PC-9 (cell line): ENCODE results near the gene BUD31. TPM values are rescaled to one million over a fixed set of nuclear protein-coding genes. Genes with fewer than 3 reads are reported as not detected.

ENCODE experiments used
- BruUV-seq: library from RNA; stranded (reverse); fragments of 400-500 nt; replicated peaks from 2 replicates; lab custom pipeline; 2021; lab: Mats Ljungman, UMichigan
- CTCF ChIA-PET: fragments of 300-600 bp; sonication (Branson Sonifier 250); formaldehyde crosslinking; loops from one replicate; lab custom pipeline; 2022; ENCODE audit warnings: antibody characterized with exemption; lab: Charles Lee
- POLR2A ChIA-PET: fragments of 300-600 bp; sonication (Branson Sonifier 250); formaldehyde crosslinking; loops from one replicate; lab custom pipeline; 2022; ENCODE audit warnings: antibody characterized with exemption; ENCODE audit not compliant: unreplicated experiment; lab: Charles Lee
- DNase-seq, 2 experiments: peaks; one replicate each; pipeline versions ENCODE4 v3.0.0 to v3.0.0-alpha.2; 2015 to 2022; ENCODE audit warnings: mixed read lengths in 1 of 2
- H2AFZ ChIP-seq: fragments of 200-600 bp; sonication (generic); 2 replicates; pipeline ENCODE4 v1.8.1; 2017; ENCODE audit warnings: antibody characterized with exemption
- H3F3A ChIP-seq: fragments of 200-600 bp; sonication (generic); 2 replicates; pipeline ENCODE4 v1.8.1; 2017; ENCODE audit warnings: antibody characterized with exemption, mild to moderate bottlenecking, low read depth; ENCODE audit not compliant: insufficient read depth
- H3K27ac ChIP-seq: fragments of 200-600 bp; sonication (generic); 2 replicates; pipeline ENCODE4 v1.6.1; 2016; ENCODE audit warnings: mixed run types
- H3K27me3 ChIP-seq: fragments of 200-600 bp; sonication (generic); 2 replicates; pipeline ENCODE4 v1.6.1; 2016; ENCODE audit warnings: low read depth, mixed run types; ENCODE audit not compliant: insufficient read depth
- H3K36me3 ChIP-seq: fragments of 200-600 bp; sonication (generic); 2 replicates; pipeline ENCODE4 v1.6.1; 2016; ENCODE audit warnings: low read depth, mixed run types
- H3K4me1 ChIP-seq: fragments of 200-600 bp; sonication (generic); replicated peaks from 2 replicates; pipeline ENCODE4 v1.6.1; 2016; ENCODE audit warnings: mixed run types; ENCODE audit not compliant: insufficient read depth
- H3K4me2 ChIP-seq: fragments of 200-600 bp; sonication (generic); 2 replicates; pipeline ENCODE4 v1.6.1; 2017; ENCODE audit warnings: mixed run types
- H3K4me3 ChIP-seq: fragments of 200-600 bp; sonication (generic); 2 replicates; pipeline ENCODE4 v1.6.1; 2016; ENCODE audit warnings: mixed run types
- H3K79me2 ChIP-seq: fragments of 200-600 bp; sonication (generic); 2 replicates; pipeline ENCODE4 v1.6.1; 2017; ENCODE audit warnings: low read depth, mixed run types
- H3K9me2 ChIP-seq: fragments of 200-600 bp; sonication (generic); 2 replicates; pipeline ENCODE4 v1.8.1; 2017; ENCODE audit warnings: mild to moderate bottlenecking; ENCODE audit not compliant: insufficient read depth
- H3K9me3 ChIP-seq: fragments of 200-600 bp; sonication (generic); 2 replicates; pipeline ENCODE4 v1.8.1; 2016; ENCODE audit warnings: low read depth; ENCODE audit not compliant: insufficient read depth
- H4K20me1 ChIP-seq: fragments of 200-600 bp; sonication (generic); 2 replicates; pipeline ENCODE4 v1.8.1; 2017; ENCODE audit not compliant: insufficient read depth
- CTCF ChIP-seq: fragments of 200-600 bp; sonication (generic); conservative IDR thresholded peaks from 2 replicates; pipeline ENCODE4 v1.6.1; 2017; ENCODE audit warnings: mixed run types, antibody characterized with exemption, mild to moderate bottlenecking, moderate library complexity
- EZH2 ChIP-seq: fragments of 200-600 bp; sonication (generic); IDR thresholded peaks from 2 replicates; pipeline ENCODE4 v1.8.0; 2017; ENCODE audit warnings: antibody characterized with exemption, low read depth
- intact Hi-C: fragments of 100-400 bp; cut with micrococcal nuclease; formaldehyde crosslinking; loops from one replicate; pipeline ENCODE4 v1.10.0; 2022; ENCODE audit not compliant: unreplicated experiment
- total RNA-seq: library from RNA; stranded (reverse); gene quantifications from 2 replicates; pipeline ENCODE4 v1.2.3, GENCODE V29; 2021

The BUD31 gene
- total RNA-seq, 1 experiment from 2014 or later, result 167 TPM

GRCh38 chr7:99452541-99452940 is 43.8 kb downstream of the BUD31 start:
- no peak for TF ChIP-seq EZH2
- no peak for TF ChIP-seq CTCF
- H3K9me2 ChIP-seq, result no peaks in the 10 kb centered on the region
- H3K79me2 ChIP-seq, result no peaks in the 10 kb centered on the region
- peaks cover 15% of the 10 kb centered on the region; the same call in 1 of the 2 replicates for H4K20me1 ChIP-seq
- H3K4me3 ChIP-seq, result no peak overlapping the region
- ChIA-PET POLR2A (no interaction called here), CTCF (no interaction called here)
- H3K4me2 ChIP-seq, result no peak overlapping the region
- no TSS peak for BruUV-seq
- no peak overlapping the region for H3K27ac ChIP-seq
- H3K36me3 ChIP-seq, result peaks cover 10% of the 10 kb centered on the region
- H3F3A ChIP-seq, result peaks cover 5% of the 10 kb centered on the region; the same call in 1 of the 2 replicates
- no peaks in the 10 kb centered on the region for H3K4me1 ChIP-seq
- intact Hi-C loops, result no loop called here
- no peak overlapping the region for H2AFZ ChIP-seq
- H3K9me3 ChIP-seq, result no peaks in the 10 kb centered on the region
- no peak for DNase-seq
- H3K27me3 ChIP-seq, result no peaks in the 10 kb centered on the region

GRCh38 chr7:99453105-99453504 is 44.3 kb downstream of the BUD31 start:
- Histone ChIP-seq H3K9me3 (no peaks in the 10 kb centered on the region), H3K4me1 (no peaks in the 10 kb centered on the region), H3K9me2 (no peaks in the 10 kb centered on the region), H2AFZ (no peak overlapping the region), H3F3A (peaks cover 8% of the 10 kb centered on the region; the same call in 1 of the 2 replicates), H3K4me3 (no peak overlapping the region), H3K36me3 (peaks cover 10% of the 10 kb centered on the region), H3K27me3 (no peaks in the 10 kb centered on the region), H3K27ac (no peak overlapping the region), H4K20me1 (peaks cover 13% of the 10 kb centered on the region), H3K4me2 (no peak overlapping the region), H3K79me2 (no peaks in the 10 kb centered on the region)
- no TSS peak for BruUV-seq
- DNase-seq, result no peak
- TF ChIP-seq CTCF (no peak), EZH2 (no peak)
- ChIA-PET POLR2A (no interaction called here), CTCF (no interaction called here)
- intact Hi-C loops, result no loop called here

- H3K36me3 ChIP-seq, result peaks cover 20% of the 10 kb centered on the region
- H3K27ac ChIP-seq, result no peak overlapping the region
- no peak for TF ChIP-seq CTCF
- TF ChIP-seq EZH2, result no peak
- H3K4me3 ChIP-seq, result no peak overlapping the region
- no TSS peak for BruUV-seq
- H3K4me2 ChIP-seq, result no peak overlapping the region
- no peaks in the 10 kb centered on the region for H3K4me1 ChIP-seq
- POLR2A ChIA-PET, result no interaction called here
- DNase-seq, result no peak
- H3K79me2 ChIP-seq, result peaks cover 22% of the 10 kb centered on the region
- H3K9me3 ChIP-seq, result no peaks in the 10 kb centered on the region
- H3F3A ChIP-seq, result peaks cover 22% of the 10 kb centered on the region; the same call in 1 of the 2 replicates
- no peaks in the 10 kb centered on the region for H3K9me2 ChIP-seq
- intact Hi-C loops, result no loop called here
- no peak overlapping the region for H2AFZ ChIP-seq
- H3K27me3 ChIP-seq, result no peaks in the 10 kb centered on the region
- peaks cover 34% of the 10 kb centered on the region for H4K20me1 ChIP-seq
- CTCF ChIA-PET, result no interaction called here
These were observed 47.1 kb downstream of the BUD31 start for GRCh38 chr7:99455874-99456273.
